CD4-positive, alpha-beta memory T cell (primary cell): Measurements from ENCODE around the gene C15orf39. TPM values are rescaled to one million over a fixed set of nuclear protein-coding genes. Genes with fewer than 3 reads are reported as not detected.
"Not testable (repeated sequence)": the region's sequence is repeated elsewhere in the genome, so short reads cannot be mapped to it uniquely, and the experiment has no call there.

ENCODE experiments used
- CTCF ChIA-PET: fragments of 350-600 bp; sonication (Branson Sonifier 250); formaldehyde crosslinking; loops from one replicate; lab custom pipeline; 2021; ENCODE audit warnings: inconsistent platforms; ENCODE audit not compliant: partially characterized antibody; lab: Charles Lee
- POLR2A ChIA-PET: fragments of 350-600 bp; sonication (Branson Sonifier 250); formaldehyde crosslinking; loops from one replicate; lab custom pipeline; 2021; ENCODE audit not compliant: partially characterized antibody; lab: Charles Lee
- DNase-seq, 5 donors: peaks; one replicate each; pipeline versions ENCODE4 v3.0.0 to v3.0.0-alpha.2; 2020 to 2022; ENCODE audit warnings: mixed read lengths in 1 of 5
- H3K27ac ChIP-seq: one replicate; pipeline ENCODE4 v1.7.0; 2013; ENCODE audit warnings: low read depth, low read length
- H3K27me3 ChIP-seq: 2 replicates; pipeline ENCODE4 v1.7.0; 2013; ENCODE audit warnings: mild to moderate bottlenecking, low read length, moderate library complexity; ENCODE audit not compliant: insufficient read depth
- H3K36me3 ChIP-seq: 2 replicates; pipeline ENCODE4 v1.7.0; 2013; ENCODE audit warnings: mild to moderate bottlenecking, low read length, moderate library complexity; ENCODE audit not compliant: insufficient read depth
- H3K4me1 ChIP-seq: 2 replicates; pipeline ENCODE4 v1.7.0; 2013; ENCODE audit warnings: mild to moderate bottlenecking, low read length, moderate library complexity; ENCODE audit not compliant: insufficient read depth
- H3K4me3 ChIP-seq, 2 donors: one replicate each; pipeline ENCODE4 v1.7.0; 2013; ENCODE audit warnings: low read length in 2 of 2, mild to moderate bottlenecking in 1 of 2
- H3K9me3 ChIP-seq, 2 donors: one replicate each; pipeline ENCODE4 v1.7.0; 2013; ENCODE audit warnings: low read length in 2 of 2, control low read depth in 1 of 2; ENCODE audit not compliant: control insufficient read depth in 1 of 2
- H3K27ac Mint-ChIP-seq, 7 donors: one replicate each; pipeline ENCODE4 v1.8.0; 2020 to 2021; ENCODE audit warnings: mixed read lengths in 7 of 7, mild to moderate bottlenecking in 6 of 7, inconsistent platforms in 3 of 7, moderate library complexity in 3 of 7
- H3K27me3 Mint-ChIP-seq, 2 donors: one replicate each; pipeline ENCODE4 v1.8.0; 2020 to 2021; ENCODE audit warnings: mixed read lengths in 2 of 2
- H3K36me3 Mint-ChIP-seq, 2 donors: one replicate each; pipeline ENCODE4 v1.8.0; 2020 to 2021; ENCODE audit warnings: mixed read lengths in 2 of 2, inconsistent platforms in 1 of 2, mild to moderate bottlenecking in 1 of 2
- H3K4me1 Mint-ChIP-seq, 4 donors: one replicate each; pipeline ENCODE4 v1.8.0; 2020 to 2021; ENCODE audit warnings: mixed read lengths in 4 of 4, mild to moderate bottlenecking in 1 of 4
- H3K4me3 Mint-ChIP-seq, 8 donors: one replicate each; pipeline ENCODE4 v1.8.0; 2020 to 2021; ENCODE audit warnings: mixed read lengths in 8 of 8, mild to moderate bottlenecking in 7 of 8, moderate library complexity in 6 of 8, inconsistent platforms in 3 of 8
- H3K9me3 Mint-ChIP-seq, 8 donors: one replicate each; pipeline ENCODE4 v1.8.0; 2020 to 2021; ENCODE audit warnings: mixed read lengths in 8 of 8, mild to moderate bottlenecking in 5 of 8, inconsistent platforms in 3 of 8, moderate library complexity in 1 of 8
- intact Hi-C: fragments of 100-400 bp; cut with micrococcal nuclease; formaldehyde crosslinking; loops from one replicate; pipeline ENCODE4 v1.15.1; 2023
- polyA plus RNA-seq, 2 donors: library from polyadenylated mRNA; unstranded; fragments of 300-500 nt; fragmentation: Illumina TruSeq; gene quantifications; one replicate each; pipeline ENCODE4 v1.2.3, GENCODE V29; 2021
- total RNA-seq, 2 experiments: library from RNA; stranded (reverse); gene quantifications; one replicate each; pipeline ENCODE4 v1.2.3, GENCODE V29; 2021

Gene C15orf39
- total and polyA plus RNA-seq, 4 experiments from 2014 or later = 0.36 to 27.0 (median 15.2) TPM

DNA sequence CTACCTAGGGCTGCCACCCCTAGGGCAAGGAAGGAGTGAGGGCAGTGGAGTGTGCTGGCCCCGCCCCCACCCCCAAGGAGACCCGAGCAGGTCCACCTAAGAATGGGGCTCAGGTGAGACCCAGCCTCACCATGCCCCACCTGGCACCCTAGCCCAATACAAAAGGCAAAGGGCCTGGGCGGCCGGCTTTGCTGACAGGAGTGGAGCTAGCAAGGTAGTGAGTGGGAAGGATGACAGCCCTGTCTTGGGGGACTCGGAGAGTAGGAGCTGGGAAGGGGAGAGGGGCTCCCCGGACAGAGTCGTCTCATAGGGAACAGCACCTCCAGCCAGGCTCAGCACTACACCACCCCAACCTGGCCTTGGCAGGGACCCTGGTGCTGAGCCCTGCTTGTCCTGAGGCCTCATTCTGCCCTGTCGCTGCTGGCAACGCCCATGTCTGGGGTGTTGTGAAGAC lies 12.1 kb downstream of the C15orf39 start:
- H3K36me3 ChIP-seq = peaks cover 34% of the 10 kb centered on the region
- peaks cover 9 to 37% of the 10 kb centered on the region in 2 donors for H3K36me3 Mint-ChIP-seq

DNA sequence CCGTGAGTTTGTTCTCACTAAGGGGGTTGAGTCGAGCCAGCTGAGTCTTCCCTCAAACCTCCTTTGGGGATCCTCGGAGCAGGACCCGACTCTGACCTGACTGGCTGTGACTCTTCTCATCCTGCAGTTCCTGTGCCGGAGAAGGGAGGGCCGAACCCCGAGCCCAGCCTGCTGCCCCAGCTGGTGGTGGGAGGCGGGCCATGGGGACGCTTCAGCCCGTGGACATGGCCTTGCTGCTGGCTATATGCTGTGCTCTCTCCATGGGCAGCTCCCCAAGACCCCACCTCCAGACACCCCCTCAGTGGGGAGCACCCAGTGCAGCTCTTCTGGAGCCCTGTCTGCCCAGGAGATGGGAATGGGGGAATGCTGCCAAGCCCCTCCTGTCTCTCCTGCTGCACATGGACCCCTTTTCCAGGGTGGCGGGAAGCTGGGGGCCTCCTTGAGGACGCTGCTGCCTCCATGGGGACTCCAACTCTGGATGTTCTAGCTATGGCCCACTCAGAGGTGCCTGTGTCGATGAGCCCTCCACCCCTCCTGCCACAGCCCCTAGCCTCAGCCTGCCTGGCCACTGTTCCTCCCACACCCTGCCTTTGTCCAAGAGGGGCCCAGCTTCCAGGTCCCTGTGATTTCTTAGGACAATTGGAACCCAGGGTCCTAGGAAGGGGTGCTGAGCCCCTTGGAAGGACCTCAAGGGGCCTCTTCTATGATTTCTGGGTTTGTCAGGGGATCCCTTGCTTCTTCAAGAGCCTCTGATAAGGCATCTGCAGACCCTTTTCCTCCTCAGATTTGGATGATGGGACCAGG lies 12.8 kb downstream of the C15orf39 start:
- peaks cover 3 to 16% (median 10%) of the 10 kb centered on the region in 4 donors for H3K4me1 Mint-ChIP-seq
- ChIA-PET POLR2A (interaction anchor here (1.1 to 1.7 kb wide), 3 partner anchors 13 to 171 kb away, joined by 3 to 6 read pairs (median 3); partner anchors contain the start of gene C15orf39), CTCF (interaction anchor here (2.0 kb wide), 1 partner anchor 10 kb away, joined by 5 read pairs; no protein-coding TSS in a partner anchor)
- no peak overlapping the region for H3K4me3 Mint-ChIP-seq
- Histone ChIP-seq H3K27ac (no peak overlapping the region), H3K9me3 (no peaks in the 10 kb centered on the region), H3K27me3 (no peaks in the 10 kb centered on the region), H3K36me3 (peaks cover 27% of the 10 kb centered on the region), H3K4me1 (peaks cover 5% of the 10 kb centered on the region), H3K4me3 (no peak overlapping the region)
- no peaks in the 10 kb centered on the region for H3K27me3 Mint-ChIP-seq
- H3K27ac Mint-ChIP-seq = peak overlapping the region in 3 of 7 donors; percentile 21 to 57 (median 37)
- no peaks in the 10 kb centered on the region for H3K9me3 Mint-ChIP-seq
- no peak for DNase-seq
- peaks cover 4 to 31% of the 10 kb centered on the region in 2 donors for H3K36me3 Mint-ChIP-seq
- intact Hi-C loops = no loop called here

More for the DNA sequence above, 12.1 kb downstream of the C15orf39 start:
- Mint-ChIP-seq H3K27me3 (no peaks in the 10 kb centered on the region), H3K9me3 (no peaks in the 10 kb centered on the region), H3K27ac (peak overlapping the region in 2 of 7 donors; percentile 21 to 37), H3K4me3 (no peak overlapping the region), H3K4me1 (peaks cover 8 to 23% (median 16%) of the 10 kb centered on the region in 4 donors)
- ChIA-PET CTCF (no interaction called here), POLR2A (interaction anchor here (0.6 to 1.7 kb wide), 2 partner anchors 13 to 1733 kb away, joined by 3 to 6 read pairs; partner anchors contain the start of gene C15orf39)
- intact Hi-C loops = no loop called here
- Histone ChIP-seq H3K27ac (no peak overlapping the region), H3K4me3 (no peak overlapping the region), H3K9me3 (no peaks in the 10 kb centered on the region), H3K27me3 (no peaks in the 10 kb centered on the region), H3K4me1 (peaks cover 9% of the 10 kb centered on the region)
- DNase-seq = no peak

DNA sequence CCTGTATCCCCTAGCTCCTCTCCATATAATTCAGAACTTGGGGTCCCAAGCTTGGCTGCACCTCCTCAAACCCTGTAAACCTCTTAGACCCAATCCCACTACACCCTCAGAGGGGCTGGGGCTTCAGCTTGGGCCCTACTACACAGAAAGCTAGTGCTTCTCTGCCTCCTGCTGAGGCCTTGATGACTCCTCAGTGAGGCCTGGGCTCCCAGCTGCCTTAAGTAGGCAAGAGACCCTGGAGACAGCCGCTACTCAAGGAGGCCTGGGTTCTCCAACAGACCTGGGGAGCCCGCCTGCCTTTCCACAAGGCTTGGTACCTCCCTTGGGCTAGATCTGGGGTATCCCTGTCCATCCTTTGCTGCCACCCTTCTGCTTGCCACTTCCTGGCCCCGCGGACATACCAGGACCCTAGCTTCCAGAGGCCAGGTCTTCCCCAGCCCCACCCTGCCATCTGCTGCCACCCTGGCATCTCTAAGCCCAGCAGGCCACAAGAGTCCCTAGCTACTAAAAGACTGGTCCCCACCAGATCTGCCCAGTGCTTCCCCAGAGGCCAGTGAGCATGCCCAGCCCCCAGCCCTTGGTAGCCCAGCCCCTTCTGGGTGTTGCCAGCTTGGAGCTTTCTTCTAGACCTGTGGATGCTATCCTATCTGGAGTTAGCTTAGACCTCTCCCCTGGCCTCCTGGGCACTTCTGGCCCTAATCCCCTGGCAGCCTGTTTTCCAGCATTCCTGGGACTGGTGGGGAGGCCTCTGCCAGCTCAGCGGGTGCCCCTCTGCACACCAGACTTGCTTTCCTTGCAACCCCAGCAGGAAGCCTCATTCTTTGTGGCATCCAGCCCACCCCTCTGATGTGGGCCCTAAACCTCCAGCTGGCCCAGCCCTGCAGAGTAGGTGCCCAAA lies 13.7 kb downstream of the C15orf39 start:
- Histone ChIP-seq H3K4me3 (no peak overlapping the region), H3K27me3 (no peaks in the 10 kb centered on the region), H3K4me1 (peaks cover 3% of the 10 kb centered on the region), H3K36me3 (peaks cover 20% of the 10 kb centered on the region), H3K27ac (no peak overlapping the region), H3K9me3 (no peaks in the 10 kb centered on the region)
- no peaks in the 10 kb centered on the region for H3K9me3 Mint-ChIP-seq
- no peak overlapping the region for H3K4me3 Mint-ChIP-seq
- intact Hi-C loops = no loop called here
- no peak for DNase-seq
- H3K27ac Mint-ChIP-seq = peak overlapping the region in 4 of 7 donors; percentile 35 to 57 (median 47)
- CTCF ChIA-PET = interaction anchor here (2.0 kb wide), 1 partner anchor 11 kb away, joined by 5 read pairs; no protein-coding TSS in a partner anchor
- peaks cover 0 to 23% of the 10 kb centered on the region in 2 donors for H3K36me3 Mint-ChIP-seq
- no peaks in the 10 kb centered on the region for H3K27me3 Mint-ChIP-seq
- POLR2A ChIA-PET = interaction anchor here (1.1 to 1.7 kb wide), 3 partner anchors 14 to 172 kb away, joined by 3 to 6 read pairs (median 3); partner anchors contain the start of gene C15orf39
- H3K4me1 Mint-ChIP-seq = peaks cover 2 to 8% (median 3%) of the 10 kb centered on the region in 4 donors

DNA sequence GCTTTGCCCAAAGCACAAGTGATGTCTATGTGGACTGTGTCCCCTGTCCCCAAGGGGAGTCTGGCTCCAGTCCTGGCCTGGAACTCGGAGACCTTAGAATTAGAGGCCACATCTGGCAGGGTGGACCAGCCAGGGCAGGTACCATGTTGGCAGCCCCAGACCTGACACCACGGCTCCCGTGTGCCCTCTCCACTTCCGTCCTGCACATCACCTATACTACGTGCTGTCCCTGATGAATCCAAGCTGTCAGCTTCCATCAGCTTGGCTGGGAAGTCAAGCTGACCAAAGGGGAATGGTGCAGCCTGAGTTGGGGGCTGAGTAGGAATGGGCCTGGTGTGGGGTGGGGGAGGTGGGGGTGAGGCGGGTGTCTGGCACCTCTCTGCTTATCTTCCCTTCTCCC lies 15.3 kb downstream of the C15orf39 start:
- Histone ChIP-seq H3K27me3 (no peaks in the 10 kb centered on the region), H3K4me1 (no peaks in the 10 kb centered on the region), H3K36me3 (peaks cover 4% of the 10 kb centered on the region), H3K9me3 (no peaks in the 10 kb centered on the region), H3K27ac (no peak overlapping the region), H3K4me3 (no peak overlapping the region)
- Mint-ChIP-seq H3K4me3 (no peak overlapping the region), H3K9me3 (no peaks in the 10 kb centered on the region), H3K27ac (peak overlapping the region in 1 of 7 donors; percentile 8), H3K4me1 (peaks cover 0 to 3% (median under 1%) of the 10 kb centered on the region in 4 donors), H3K36me3 (peaks cover 0 to 15% of the 10 kb centered on the region in 2 donors), H3K27me3 (no peaks in the 10 kb centered on the region)
- CTCF ChIA-PET = no interaction called here
- POLR2A ChIA-PET = no interaction called here
- intact Hi-C loops = no loop called here
- DNase-seq = no peak

DNA sequence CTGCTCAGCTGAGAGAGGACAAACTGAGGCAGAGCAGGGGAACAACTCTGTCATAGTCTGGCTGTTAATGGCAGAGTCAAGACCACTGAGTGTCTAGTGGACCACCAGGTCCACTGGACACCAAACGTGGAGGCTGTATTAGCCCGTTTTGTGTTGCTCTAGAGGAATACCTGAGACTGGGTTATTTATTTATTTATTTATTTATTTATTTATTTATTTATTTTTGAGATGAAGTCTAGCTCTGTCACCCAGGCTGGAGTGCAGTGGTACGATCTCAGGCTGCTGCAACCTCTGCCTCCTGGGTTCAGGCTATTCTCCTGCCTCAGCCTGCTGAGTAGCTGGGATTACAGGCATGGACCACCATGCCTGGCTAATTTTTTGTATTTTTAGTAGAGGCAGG lies 15.9 kb downstream of the C15orf39 start:
- CTCF ChIA-PET, H3K27ac Mint-ChIP-seq, H3K36me3 ChIP-seq, H3K9me3 ChIP-seq, H3K4me3 ChIP-seq, H3K9me3 Mint-ChIP-seq, H3K4me3 Mint-ChIP-seq, H3K27me3 ChIP-seq, H3K4me1 ChIP-seq, H3K27me3 Mint-ChIP-seq, POLR2A ChIA-PET, DNase-seq, H3K27ac ChIP-seq, intact Hi-C loops, H3K4me1 Mint-ChIP-seq: not testable (repeated sequence)
- H3K36me3 Mint-ChIP-seq = peaks cover 0 to 11% of the 10 kb centered on the region in 2 donors

DNA sequence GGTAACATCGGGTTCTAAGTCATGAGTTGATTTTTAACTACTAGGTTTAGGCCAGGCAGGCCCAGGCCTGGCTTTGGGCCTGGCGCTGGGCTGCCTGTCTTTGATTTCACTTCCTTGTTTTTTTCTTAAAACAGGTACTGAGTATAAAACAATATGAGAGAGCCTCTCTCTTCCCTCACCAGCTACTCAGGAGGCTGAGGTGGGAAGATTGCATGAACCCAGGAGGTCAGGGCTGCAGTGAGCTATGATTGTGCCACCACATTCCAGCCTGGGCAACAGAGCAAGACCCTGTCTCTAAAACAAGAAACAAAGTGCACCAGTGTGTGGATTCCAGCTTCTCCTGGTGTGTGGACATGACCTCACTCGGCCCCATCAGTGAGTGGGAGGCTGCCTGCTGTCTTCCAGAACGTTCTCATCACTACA lies 17.8 kb downstream of the C15orf39 start:
- H3K27me3 Mint-ChIP-seq, H3K36me3 ChIP-seq, H3K4me1 ChIP-seq, H3K4me3 ChIP-seq, H3K4me3 Mint-ChIP-seq, H3K9me3 ChIP-seq, DNase-seq, H3K27ac Mint-ChIP-seq, POLR2A ChIA-PET, H3K9me3 Mint-ChIP-seq, H3K27ac ChIP-seq, CTCF ChIA-PET, H3K27me3 ChIP-seq, H3K4me1 Mint-ChIP-seq, H3K36me3 Mint-ChIP-seq, intact Hi-C loops: not testable (repeated sequence)
